H1 (cell line): ENCODE measurements around the gene SNX19. TPM values are rescaled to one million over a fixed set of nuclear protein-coding genes. Genes with fewer than 3 reads are reported as not detected.

Source experiments
- CTCF ChIA-PET: fragments of 300-600 bp; sonication (Branson Sonifier 250); formaldehyde crosslinking; loops from one replicate; lab custom pipeline; 2021; ENCODE audit not compliant: partially characterized antibody; lab: Charles Lee
- POLR2A ChIA-PET: fragments of 300-600 bp; sonication (Branson Sonifier 250); formaldehyde crosslinking; loops from one replicate; lab custom pipeline; 2021; ENCODE audit warnings: inconsistent platforms; ENCODE audit not compliant: partially characterized antibody; lab: Charles Lee
- DNase-seq, 2 experiments: peaks; one replicate each; pipeline versions ENCODE4 v3.0.0 to v3.0.0-alpha.2; 2010 to 2022; ENCODE audit warnings: low spot score in 2 of 2, low read depth in 1 of 2, mixed read lengths in 1 of 2
- FAIRE-seq: peaks from 2 replicates; lab custom pipeline; 2011; peaks lifted over from hg19 to GRCh38; lab: Jason Lieb, UNC
- H2AFZ ChIP-seq: 2 replicates; pipeline ENCODE4 v1.8.1; 2012; ENCODE audit warnings: low read length, inconsistent platforms
- H2AK5ac ChIP-seq: 2 replicates; pipeline ENCODE4 v1.6.1; 2013; ENCODE audit warnings: low read depth, low read length
- H2BK120ac ChIP-seq: replicated peaks from 2 replicates; pipeline ENCODE3; 2013; ENCODE audit warnings: low read depth, low read length, inconsistent platforms
- H2BK12ac ChIP-seq: 2 replicates; pipeline ENCODE4 v1.6.1; 2013; ENCODE audit warnings: low read depth, low read length
- H2BK15ac ChIP-seq: 2 replicates; pipeline ENCODE4 v1.6.1; 2013; ENCODE audit warnings: low read length
- H2BK20ac ChIP-seq: 2 replicates; pipeline ENCODE4 v1.6.1; 2013; ENCODE audit warnings: low read length
- H2BK5ac ChIP-seq: 2 replicates; pipeline ENCODE4 v1.6.1; 2013; ENCODE audit warnings: low read depth, low read length
- H3K14ac ChIP-seq: 2 replicates; pipeline ENCODE4 v1.6.1; 2013; ENCODE audit warnings: inconsistent platforms; ENCODE audit not compliant: insufficient read length
- H3K18ac ChIP-seq: 2 replicates; pipeline ENCODE4 v1.6.1; 2013; ENCODE audit warnings: low read length; ENCODE audit errors: extremely low read depth
- H3K23ac ChIP-seq: 2 replicates; pipeline ENCODE4 v1.6.1; 2013; ENCODE audit warnings: inconsistent platforms; ENCODE audit not compliant: insufficient read length
- H3K23me2 ChIP-seq: 2 replicates; pipeline ENCODE4 v1.6.1; 2013; ENCODE audit warnings: low read depth, low read length
- H3K27ac ChIP-seq: 2 replicates; pipeline ENCODE4 v1.6.1; 2011; ENCODE audit warnings: low read depth, low read length, inconsistent platforms
- H3K27me3 ChIP-seq, 4 experiments: replicated peaks in 1 of 4; 1 replicate in 1 of 4; 2 replicates in 3 of 4; pipeline versions ENCODE4 v1.6.1 to v1.8.1; 2011 to 2013; ENCODE audit warnings: low read length in 3 of 4, mild to moderate bottlenecking in 3 of 4, inconsistent platforms in 2 of 4, mixed read lengths in 2 of 4, moderate library complexity in 1 of 4; ENCODE audit not compliant: control insufficient read depth in 3 of 4, insufficient read depth in 3 of 4; ENCODE audit errors: extremely low read depth in 1 of 4
- H3K36me3 ChIP-seq, 4 experiments: 2 replicates each; pipeline versions ENCODE4 v1.6.1 to v1.8.1; 2011 to 2013; ENCODE audit warnings: mild to moderate bottlenecking in 4 of 4, low read length in 3 of 4, moderate library complexity in 2 of 4, control low read depth in 1 of 4, inconsistent platforms in 1 of 4; ENCODE audit not compliant: insufficient read depth in 4 of 4, control insufficient read depth in 2 of 4
- H3K4ac ChIP-seq: replicated peaks from 2 replicates; pipeline ENCODE3; 2013; ENCODE audit warnings: low read length, low read depth, mixed read lengths, inconsistent platforms; ENCODE audit not compliant: insufficient read length
- H3K4me1 ChIP-seq, 4 experiments: replicated peaks in 1 of 4; 1 replicate in 1 of 4; 2 replicates in 3 of 4; pipeline versions ENCODE4 v1.6.1 to v1.8.1; 2011 to 2013; ENCODE audit warnings: low read length in 3 of 4, inconsistent platforms in 2 of 4, mixed read lengths in 1 of 4; ENCODE audit not compliant: insufficient read depth in 4 of 4, control insufficient read depth in 3 of 4
- H3K4me2 ChIP-seq, 2 experiments: 2 replicates each; pipeline versions ENCODE4 v1.6.1 to v1.8.1; 2011 to 2013; ENCODE audit warnings: low read depth in 2 of 2, low read length in 2 of 2, control low read depth in 1 of 2, inconsistent platforms in 1 of 2, mild to moderate bottlenecking in 1 of 2; ENCODE audit not compliant: insufficient read depth in 1 of 2
- H3K4me3 ChIP-seq, 4 experiments: fragments of 200-600, 300-600 bp in 1 of 4; sonication (generic), shearing (Covaris generic), sonication (Bioruptor Twin) in 1 of 4; 2 replicates each; pipeline versions ENCODE4 v1.5.1 to v1.8.1; 2011 to 2016; ENCODE audit warnings: low read length in 4 of 4, low read depth in 3 of 4, control low read depth in 2 of 4, inconsistent platforms in 2 of 4, mild to moderate bottlenecking in 2 of 4, mixed read lengths in 1 of 4, moderate library complexity in 1 of 4; ENCODE audit not compliant: insufficient read depth in 2 of 4; ENCODE audit errors: extremely low read depth in 1 of 4
- H3K56ac ChIP-seq: replicated peaks from 2 replicates; pipeline ENCODE3; 2013; ENCODE audit warnings: low read depth, mild to moderate bottlenecking, mixed read lengths, low read length, inconsistent platforms; ENCODE audit not compliant: insufficient read length
- H3K79me1 ChIP-seq: 2 replicates; pipeline ENCODE4 v1.6.1; 2013; ENCODE audit warnings: low read depth, low read length, control low read depth
- H3K79me2 ChIP-seq, 2 experiments: 2 replicates each; pipeline versions ENCODE4 v1.6.1 to v1.8.1; 2012 to 2013; ENCODE audit warnings: low read length in 2 of 2, mild to moderate bottlenecking in 2 of 2, inconsistent platforms in 1 of 2; ENCODE audit not compliant: insufficient read depth in 2 of 2, control insufficient read depth in 1 of 2
- H3K9ac ChIP-seq, 4 experiments: replicated peaks in 1 of 4; 1 replicate in 1 of 4; 2 replicates in 3 of 4; pipeline versions ENCODE4 v1.6.1 to v1.8.1; 2011 to 2013; ENCODE audit warnings: low read depth in 3 of 4, low read length in 3 of 4, control low read depth in 2 of 4, mild to moderate bottlenecking in 2 of 4, moderate library complexity in 2 of 4, inconsistent platforms in 1 of 4; ENCODE audit errors: extremely low read depth in 1 of 4
- H3K9me3 ChIP-seq, 2 experiments: 2 replicates each; pipeline versions ENCODE4 v1.6.1 to v1.8.1; 2012 to 2013; ENCODE audit warnings: mild to moderate bottlenecking in 2 of 2, moderate library complexity in 2 of 2, control low read depth in 1 of 2, inconsistent platforms in 1 of 2, low read depth in 1 of 2, low read length in 1 of 2, mixed read lengths in 1 of 2; ENCODE audit not compliant: insufficient read depth in 2 of 2
- H4K20me1 ChIP-seq, 2 experiments: replicated peaks in 1 of 2; 2 replicates each; pipeline versions ENCODE3 to v1.8.1; 2011 to 2013; ENCODE audit warnings: inconsistent platforms in 2 of 2, low read length in 2 of 2, mild to moderate bottlenecking in 1 of 2; ENCODE audit not compliant: insufficient read depth in 2 of 2, control insufficient read depth in 1 of 2
- H4K5ac ChIP-seq: 2 replicates; pipeline ENCODE4 v1.6.1; 2013; ENCODE audit warnings: low read length, low read depth, mixed read lengths, inconsistent platforms; ENCODE audit not compliant: insufficient read length
- H4K8ac ChIP-seq: 2 replicates; pipeline ENCODE4 v1.8.0; 2013; ENCODE audit warnings: mild to moderate bottlenecking, moderate library complexity, low read length, inconsistent platforms; ENCODE audit not compliant: insufficient read depth; ENCODE audit errors: extremely low read depth
- H4K91ac ChIP-seq: replicated peaks from 2 replicates; pipeline ENCODE3; 2013; ENCODE audit warnings: low read length, mixed read lengths, inconsistent platforms; ENCODE audit not compliant: insufficient read length
- BRCA1 ChIP-seq: IDR thresholded peaks from 2 replicates; pipeline ENCODE4 v1.6.1; 2012; ENCODE audit warnings: low read depth, low read length, improper control_type of control experiment
- CREB1 ChIP-seq: IDR thresholded peaks from 2 replicates; pipeline ENCODE4 v1.6.1; 2012; ENCODE audit warnings: inconsistent platforms
- GABPA ChIP-seq: IDR thresholded peaks from 2 replicates; pipeline ENCODE4 v1.6.1; 2011; ENCODE audit warnings: mild to moderate bottlenecking, low read length, moderate library complexity, borderline replicate concordance; ENCODE audit not compliant: insufficient read depth
- KDM1A ChIP-seq: fragments of 200-600, 300-600 bp; sonication (generic); IDR thresholded peaks from 2 replicates; pipeline ENCODE4 v1.7.1; 2016; ENCODE audit warnings: mild to moderate bottlenecking, low read length, borderline replicate concordance
- KDM4A ChIP-seq: IDR thresholded peaks from one replicate; pipeline ENCODE4 v1.7.1; 2012; ENCODE audit warnings: low read depth, mild to moderate bottlenecking, moderate library complexity, low read length, inconsistent platforms; ENCODE audit not compliant: severe bottlenecking
- NANOG ChIP-seq: IDR thresholded peaks from 2 replicates; pipeline ENCODE4 v1.6.1; 2011; ENCODE audit warnings: low read length, low read depth, mild to moderate bottlenecking, inconsistent platforms; ENCODE audit not compliant: insufficient read depth, poor library complexity, severe bottlenecking
- POU5F1 ChIP-seq: IDR thresholded peaks from 2 replicates; pipeline ENCODE4 v1.6.1; 2011; ENCODE audit warnings: low read depth, mild to moderate bottlenecking, low read length, moderate library complexity
- SP4 ChIP-seq: IDR thresholded peaks from 2 replicates; pipeline ENCODE4 v1.6.1; 2012; ENCODE audit warnings: low read length, inconsistent platforms
- ZNF274 ChIP-seq: IDR thresholded peaks from 2 replicates; pipeline ENCODE4 v1.7.0; 2012; ENCODE audit warnings: low read length, borderline replicate concordance; ENCODE audit errors: extremely low read depth
- WGBS, 2 experiments: shearing (Covaris generic) in 1 of 2; methylation state at CpG; one replicate each; pipeline versions ENCODE4 v1.1.6 to v1.1.7; 2013 to 2015; ENCODE audit warnings: low lambda C conversion rate in 2 of 2, mixed read lengths in 2 of 2, inconsistent platforms in 1 of 2, low coverage in 1 of 2, missing lambda C conversion rate in 1 of 2; ENCODE audit not compliant: insufficient replicate concordance in 2 of 2, insufficient coverage in 1 of 2, insufficient read length in 1 of 2; ENCODE audit errors: extremely low coverage in 1 of 2, missing lambda C conversion rate in 1 of 2; 5-methylcytosine and 5-hydroxymethylcytosine counted together
- polyA plus RNA-seq, 7 experiments: library from polyadenylated mRNA; depleted of rRNA in 3 of 7; stranded (reverse) in 5 of 7; unstranded in 2 of 7; fragments of >200 nt in 5 of 7; fragments of 200-250 nt in 2 of 7; gene quantifications; 1 replicate in 5 of 7; 2 replicates in 1 of 7; 4 replicates in 1 of 7; pipeline versions ENCODE4 v1.2.1 to v1.2.3, GENCODE V29; 2011 to 2013; ENCODE audit warnings: missing spikeins in 2 of 7, mixed read lengths in 2 of 7
- total RNA-seq: library from RNA; stranded (reverse); fragmentation: NEBNext Ultra II Directional; extraction: Animal tissue kit (Norgen Biotek cat#: 25700); gene quantifications from 2 replicates; pipeline ENCODE4 v1.2.1, GENCODE V29; 2021

The SNX19 gene
- total and polyA plus RNA-seq, 2 of the 8 experiments (the other 6 are each of a cell fraction or from before 2014, with no cell fraction given), result 15.0 to 25.2 TPM

GRCh38 chr11:130872981-130873380 lies 43.3 kb downstream of the SNX19 start:
- no peaks in the 10 kb centered on the region for H4K20me1 ChIP-seq
- FAIRE-seq, result no peak
- no peaks in the 10 kb centered on the region for H3K23me2 ChIP-seq
- H4K8ac ChIP-seq, result no peak overlapping the region
- no peak overlapping the region for H2BK12ac ChIP-seq
- no peak overlapping the region for H4K5ac ChIP-seq
- no peaks in the 10 kb centered on the region for H3K27me3 ChIP-seq
- no peak overlapping the region for H2AK5ac ChIP-seq
- H3K9ac ChIP-seq, result no peak overlapping the region
- no peaks in the 10 kb centered on the region for H3K9me3 ChIP-seq
- H2BK15ac ChIP-seq, result no peak overlapping the region
- CTCF ChIA-PET, result interaction anchor here (1.8 to 17.8 kb wide), 4 partner anchors 13 to 435 kb away, joined by 3 to 521 read pairs (median 30); partner anchors contain the start of genes ADAMTS15 and ADAMTS8
- no peaks in the 10 kb centered on the region for H3K4me1 ChIP-seq
- no peak overlapping the region for H3K18ac ChIP-seq
- no peak overlapping the region for H3K14ac ChIP-seq
- no peaks in the 10 kb centered on the region for H3K79me2 ChIP-seq
- POLR2A ChIA-PET, result no interaction called here
- DNase-seq, result no peak
- no peak overlapping the region for H2AFZ ChIP-seq
- no peaks in the 10 kb centered on the region for H3K79me1 ChIP-seq
- H3K27ac ChIP-seq, result no peak overlapping the region
- no peak for TF ChIP-seq GABPA
- TF ChIP-seq CREB1, result no peak
- no peak for TF ChIP-seq KDM4A
- TF ChIP-seq SP4, result no peak
- no peak for TF ChIP-seq NANOG
- no peak for TF ChIP-seq ZNF274
- TF ChIP-seq BRCA1, result no peak
- no peak for TF ChIP-seq KDM1A
- TF ChIP-seq POU5F1, result no peak
- no peak overlapping the region for H2BK120ac ChIP-seq
- H3K23ac ChIP-seq, result no peak overlapping the region
- H3K36me3 ChIP-seq, result peaks cover 2 to 21% (median 8%) of the 10 kb centered on the region in 4 experiments
- no peak overlapping the region for H3K56ac ChIP-seq
- no peak overlapping the region for H4K91ac ChIP-seq
- H2BK20ac ChIP-seq, result no peak overlapping the region
- H3K4me2 ChIP-seq, result no peak overlapping the region
- 93% methylated on average over 6 of the region's 6 CpGs; no CpG with 5 or more reads in 1 of the 2 experiments for WGBS, 2 experiments
- H3K4me3 ChIP-seq, result no peak overlapping the region
- no peak overlapping the region for H2BK5ac ChIP-seq
- no peak overlapping the region for H3K4ac ChIP-seq
